ENCODE results near the gene MIF. TPM values are rescaled to one million over a fixed set of nuclear protein-coding genes. Genes with fewer than 3 reads are reported as not detected.

Gene MIF
- total and polyA plus RNA-seq, 2 donors (not counting 3 experiments of a cell fraction or from before 2014, with no cell fraction given), result 529 to 674 TPM

DNA sequence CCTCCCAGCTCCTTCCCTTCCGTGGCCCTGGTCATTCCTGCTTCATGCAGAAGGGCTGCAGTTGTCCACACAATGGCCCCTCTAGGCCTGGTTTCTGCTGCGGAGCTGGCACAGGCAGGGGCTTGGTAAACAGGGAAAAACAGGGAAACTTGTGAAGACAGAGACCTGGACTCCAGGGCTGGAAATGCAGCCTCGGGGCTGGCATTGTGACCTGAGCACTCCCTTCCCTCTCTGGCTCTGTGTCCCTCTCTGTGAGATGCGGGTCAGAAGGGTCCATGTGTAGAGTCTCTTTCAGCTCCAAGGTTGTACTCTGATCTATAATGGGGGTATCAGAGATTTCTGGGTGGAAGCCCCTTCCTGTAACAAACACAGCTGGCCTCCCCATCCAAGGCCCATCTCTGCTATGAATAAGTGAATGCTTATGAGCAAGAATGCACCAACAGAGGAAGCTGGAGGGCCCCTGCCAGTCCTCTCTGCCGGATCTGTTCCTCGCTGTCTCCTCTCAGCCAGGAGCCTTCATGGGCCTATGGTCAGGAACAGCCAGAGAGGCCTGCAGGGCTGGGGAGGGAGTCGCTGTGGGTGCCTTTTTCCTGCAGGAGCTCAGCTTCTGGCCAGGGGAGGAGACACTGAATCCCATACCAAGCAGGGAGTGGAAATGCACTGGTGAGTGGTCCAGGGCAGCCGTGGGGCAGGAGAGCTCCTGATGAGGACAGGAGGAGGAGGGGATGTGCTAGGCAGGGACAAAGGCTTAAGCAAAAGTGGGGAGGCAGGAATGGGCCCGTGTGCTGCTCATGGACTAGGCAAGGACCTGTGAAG lies 48.7 kb upstream of the MIF start:
- no peak overlapping the region for H3K9ac ChIP-seq (replicated peaks; ENCODE audit: extremely low read depth, insufficient read depth, low read length)
- ChIA-PET POLR2A (no interaction called here), CTCF (interaction anchor here (1.0 to 3.1 kb wide), 8 partner anchors 12 to 217 kb away, joined by 3 to 17 read pairs (median 4); partner anchors contain the start of genes MIF and SLC2A11)
- TF ChIP-seq, protein P1, sequence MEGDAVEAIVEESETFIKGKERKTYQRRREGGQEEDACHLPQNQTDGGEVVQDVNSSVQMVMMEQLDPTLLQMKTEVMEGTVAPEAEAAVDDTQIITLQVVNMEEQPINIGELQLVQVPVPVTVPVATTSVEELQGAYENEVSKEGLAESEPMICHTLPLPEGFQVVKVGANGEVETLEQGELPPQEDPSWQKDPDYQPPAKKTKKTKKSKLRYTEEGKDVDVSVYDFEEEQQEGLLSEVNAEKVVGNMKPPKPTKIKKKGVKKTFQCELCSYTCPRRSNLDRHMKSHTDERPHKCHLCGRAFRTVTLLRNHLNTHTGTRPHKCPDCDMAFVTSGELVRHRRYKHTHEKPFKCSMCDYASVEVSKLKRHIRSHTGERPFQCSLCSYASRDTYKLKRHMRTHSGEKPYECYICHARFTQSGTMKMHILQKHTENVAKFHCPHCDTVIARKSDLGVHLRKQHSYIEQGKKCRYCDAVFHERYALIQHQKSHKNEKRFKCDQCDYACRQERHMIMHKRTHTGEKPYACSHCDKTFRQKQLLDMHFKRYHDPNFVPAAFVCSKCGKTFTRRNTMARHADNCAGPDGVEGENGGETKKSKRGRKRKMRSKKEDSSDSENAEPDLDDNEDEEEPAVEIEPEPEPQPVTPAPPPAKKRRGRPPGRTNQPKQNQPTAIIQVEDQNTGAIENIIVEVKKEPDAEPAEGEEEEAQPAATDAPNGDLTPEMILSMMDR (IDR thresholded peaks at IDR 0.05; ENCODE audit: extremely low read depth in 1 of 2, insufficient read depth in 1 of 2, low read depth in 1 of 2, low read length in 2 of 2), result no peak
- TF ChIP-seq JUN (IDR thresholded peaks at IDR 0.05; ENCODE audit: borderline replicate concordance, insufficient read depth, insufficient read length, low read depth) (no peak), GATA2 (IDR thresholded peaks at IDR 0.05; ENCODE audit: insufficient read depth, insufficient read length, low read depth, low read length) (no peak), EZH2 (IDR thresholded peaks at IDR 0.05; ENCODE audit: borderline replicate concordance, low read depth, low read length, severe bottlenecking) (no peak), POLR2AphosphoS5 (IDR thresholded peaks at IDR 0.05; ENCODE audit: insufficient read depth, low read depth, low read length) (no peak), FOS (IDR thresholded peaks at IDR 0.05; ENCODE audit: borderline replicate concordance, insufficient read depth, low read length) (no peak), MYC (IDR thresholded peaks at IDR 0.05; ENCODE audit: low read depth, low read length) (no peak), POLR2A (IDR thresholded peaks at IDR 0.05; ENCODE audit: low read depth, low read length) (no peak)
- TF ChIP-seq, protein P2, sequence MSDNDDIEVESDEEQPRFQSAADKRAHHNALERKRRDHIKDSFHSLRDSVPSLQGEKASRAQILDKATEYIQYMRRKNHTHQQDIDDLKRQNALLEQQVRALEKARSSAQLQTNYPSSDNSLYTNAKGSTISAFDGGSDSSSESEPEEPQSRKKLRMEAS (IDR thresholded peaks at IDR 0.05; ENCODE audit: insufficient read depth, insufficient read length), result no peak
- no peaks in the 10 kb centered on the region for H3K36me3 ChIP-seq (ENCODE audit: control insufficient read depth in 2 of 2, extremely low read depth in 1 of 2, insufficient read depth in 2 of 2, low read length in 2 of 2)
- peaks cover 8% of the 10 kb centered on the region for H3K4me1 ChIP-seq (ENCODE audit: control insufficient read depth, extremely low read depth, insufficient read depth, low read length)
- no peak for DNase-seq (ENCODE audit: low read depth, low spot score)
- no peak for FAIRE-seq
- H3K27me3 ChIP-seq (ENCODE audit: control insufficient read depth in 2 of 2, insufficient read depth in 2 of 2, low read length in 2 of 2), result peaks cover 0 to 2% of the 10 kb centered on the region in 2 experiments
- no peaks in the 10 kb centered on the region for H3K9me3 ChIP-seq (replicated peaks; ENCODE audit: control insufficient read depth, insufficient read depth, low read length)
- no peak overlapping the region for H3K4me3 ChIP-seq (replicated peaks in 1 of 3; ENCODE audit: insufficient read depth in 1 of 3, low read depth in 1 of 3, low read length in 3 of 3)
- H4K20me1 ChIP-seq (replicated peaks; ENCODE audit: control insufficient read depth, extremely low read depth, insufficient read depth, low read length), result no peaks in the 10 kb centered on the region
- H3K27ac ChIP-seq (ENCODE audit: insufficient read depth, low read depth, low read length), result no peak overlapping the region
- no peak overlapping the region for H3K4me2 ChIP-seq (ENCODE audit: insufficient read depth, low read length)
- H2AFZ ChIP-seq (ENCODE audit: low read depth, low read length), result no peak overlapping the region
- no peaks in the 10 kb centered on the region for H3K79me2 ChIP-seq (ENCODE audit: control insufficient read depth, insufficient read depth, low read length)
- no peaks in the 10 kb centered on the region for H3K9me1 ChIP-seq (replicated peaks; ENCODE audit: control insufficient read depth, extremely low read depth, insufficient read depth, low read length)
- no TSS peak for BruUV-seq (replicated peaks)
- intact Hi-C loops (cut with micrococcal nuclease), result loop anchor here (5.0 kb wide), 3 partner anchors 128 to 303 kb away; no protein-coding TSS in a partner anchor
- dilution Hi-C loops (cut with MboI; ENCODE audit: extremely low pct_ligation_motif_present, low sequenced_read_pairs), result no loop called here
